Osteocyte (in vitro differentiated cells): ENCODE data around the gene INAVA. TPM values are rescaled to one million over a fixed set of nuclear protein-coding genes. Genes with fewer than 3 reads are reported as not detected.

Experiments used
- DNase-seq: peaks from one replicate; pipeline ENCODE4 v3.0.0; 2021; ENCODE audit warnings: mixed read lengths; ENCODE audit not compliant: unreplicated experiment; ENCODE audit errors: extremely low spot score
- H3K27ac Mint-ChIP-seq: one replicate; pipeline ENCODE4 v1.8.0; 2021; ENCODE audit warnings: mild to moderate bottlenecking, mixed read lengths; ENCODE audit not compliant: unreplicated experiment
- H3K27me3 Mint-ChIP-seq: one replicate; pipeline ENCODE4 v1.8.0; 2021; ENCODE audit warnings: mixed read lengths; ENCODE audit not compliant: unreplicated experiment
- H3K36me3 Mint-ChIP-seq: one replicate; pipeline ENCODE4 v1.8.0; 2021; ENCODE audit warnings: mixed read lengths; ENCODE audit not compliant: unreplicated experiment
- H3K4me1 Mint-ChIP-seq: one replicate; pipeline ENCODE4 v1.8.0; 2021; ENCODE audit warnings: mixed read lengths; ENCODE audit not compliant: unreplicated experiment
- H3K4me3 Mint-ChIP-seq: one replicate; pipeline ENCODE4 v1.8.0; 2021; ENCODE audit warnings: mild to moderate bottlenecking, moderate library complexity, mixed read lengths; ENCODE audit not compliant: unreplicated experiment
- H3K9me3 Mint-ChIP-seq: one replicate; pipeline ENCODE4 v1.8.0; 2021; ENCODE audit warnings: mixed read lengths; ENCODE audit not compliant: unreplicated experiment
- CTCF ChIP-seq: fragments of 200-600 bp; sonication (generic); IDR thresholded peaks from 2 replicates; pipeline ENCODE4 v1.5.0; 2021; ENCODE audit warnings: antibody characterized with exemption, mild to moderate bottlenecking, moderate library complexity
- long read RNA-seq: library from polyadenylated mRNA; unstranded; transcript quantifications from one replicate; pipeline ENCODE4 v2.0.0, GENCODE V29; 2021
- total RNA-seq: library from RNA; stranded (reverse); gene quantifications from 2 replicates; pipeline ENCODE4 v1.2.1, GENCODE V29; 2021

INAVA gene
- 2.0 and 2.1 TPM in 2 replicates for total RNA-seq
- long read RNA-seq: 0 reads

GRCh38 chr1:200894712-200895442 is at the start of gene INAVA:
Gene INAVA, plus strand, starts transcription at chr1:200894900. Its CDS starts 3,501 bp downstream, at chr1:200898401.
- Mint-ChIP-seq H3K27ac (no peak within 1 kb of the TSS), H3K36me3 (no peaks in the 10 kb centered on the region), H3K4me1 (peaks cover 42% of the 10 kb centered on the region)

DNA sequence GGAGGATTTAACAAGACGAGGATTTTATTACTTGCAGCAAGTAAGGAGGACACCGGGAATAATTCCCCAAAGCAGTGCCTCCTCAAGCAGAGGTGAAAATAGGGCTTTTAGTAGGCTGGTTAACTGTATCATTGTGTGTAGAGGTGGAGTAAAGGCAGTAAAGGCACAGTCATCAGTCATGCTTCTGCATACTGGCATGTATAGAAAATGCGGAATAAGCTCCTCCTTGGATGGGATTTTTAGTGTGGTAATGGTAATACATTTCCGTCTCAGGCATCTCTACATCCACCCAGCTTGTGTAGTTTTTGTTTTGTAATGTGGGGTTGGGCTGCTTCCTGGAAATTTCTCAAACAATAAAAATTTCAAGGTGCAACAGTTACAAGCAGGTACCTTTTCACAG is 49.3 kb upstream of the INAVA start:
- no peaks in the 10 kb centered on the region for H3K4me1 Mint-ChIP-seq
- H3K27me3 Mint-ChIP-seq: no peaks in the 10 kb centered on the region
- DNase-seq: no peak
- H3K36me3 Mint-ChIP-seq: peaks cover 50% of the 10 kb centered on the region
- no peak overlapping the region for H3K4me3 Mint-ChIP-seq
- no peak for TF ChIP-seq CTCF
- no peak overlapping the region for H3K27ac Mint-ChIP-seq
- no peaks in the 10 kb centered on the region for H3K9me3 Mint-ChIP-seq

More at GRCh38 chr1:200894712-200895442, at the start of gene INAVA:
- no peaks in the 10 kb centered on the region for H3K9me3 Mint-ChIP-seq
- TF ChIP-seq CTCF: no peak
- DNase-seq: no peak
- H3K27me3 Mint-ChIP-seq: no peaks in the 10 kb centered on the region
- H3K4me3 Mint-ChIP-seq: no peak within 1 kb of the TSS

DNA sequence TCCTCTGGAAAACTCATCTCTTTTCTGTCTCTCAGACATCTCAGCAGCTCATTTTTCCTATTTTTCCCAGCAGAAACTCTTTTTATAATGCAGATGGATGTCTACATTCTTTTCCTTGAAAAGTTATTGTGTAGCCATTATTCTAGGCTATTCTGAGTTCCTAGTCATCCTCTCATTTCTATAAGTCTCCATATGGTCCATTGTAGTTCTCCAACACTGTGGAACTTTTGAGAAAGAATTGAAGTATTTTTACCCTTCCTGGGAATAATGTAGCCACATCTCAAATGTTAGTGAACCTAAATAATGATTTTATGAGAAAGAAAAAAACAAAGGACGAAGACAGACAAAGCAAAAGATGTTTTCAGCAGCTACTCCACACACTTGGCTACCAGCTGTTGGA is 48.3 kb upstream of the INAVA start:
- H3K9me3 Mint-ChIP-seq: no peaks in the 10 kb centered on the region
- H3K4me1 Mint-ChIP-seq: no peaks in the 10 kb centered on the region
- H3K36me3 Mint-ChIP-seq: peaks cover 55% of the 10 kb centered on the region
- no peak for DNase-seq
- H3K4me3 Mint-ChIP-seq: no peak overlapping the region
- H3K27ac Mint-ChIP-seq: no peak overlapping the region
- no peak for TF ChIP-seq CTCF
- H3K27me3 Mint-ChIP-seq: no peaks in the 10 kb centered on the region

GRCh38 chr1:200849430-200849829 is 45.3 kb upstream of the INAVA start:
- no peak for TF ChIP-seq CTCF
- Mint-ChIP-seq H3K4me3 (no peak overlapping the region), H3K36me3 (peaks cover 62% of the 10 kb centered on the region), H3K27me3 (no peaks in the 10 kb centered on the region), H3K9me3 (no peaks in the 10 kb centered on the region), H3K4me1 (no peaks in the 10 kb centered on the region), H3K27ac (no peak overlapping the region)
- DNase-seq: no peak

DNA sequence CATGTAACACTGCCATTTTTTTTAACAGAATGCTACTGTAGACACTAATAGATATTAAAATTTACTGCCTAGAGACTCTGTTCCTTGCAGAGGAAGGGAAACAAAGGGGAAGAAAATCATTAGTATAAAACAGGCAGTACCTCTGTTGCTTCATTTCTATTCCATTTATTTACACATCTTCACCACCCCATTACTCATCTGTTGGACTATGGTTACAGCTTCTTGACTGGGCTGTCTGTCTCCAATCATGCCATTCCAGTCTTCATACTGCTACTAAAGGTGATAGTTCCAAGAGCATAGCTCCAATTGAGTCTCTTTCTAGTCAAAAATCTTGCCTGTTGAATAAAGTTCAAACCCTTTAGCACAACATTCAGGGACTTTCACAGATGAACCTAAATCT is 44.1 kb upstream of the INAVA start:
- no peaks in the 10 kb centered on the region for H3K9me3 Mint-ChIP-seq
- no peaks in the 10 kb centered on the region for H3K4me1 Mint-ChIP-seq
- H3K4me3 Mint-ChIP-seq: no peak overlapping the region

More for the DNA sequence above, 44.1 kb upstream of the INAVA start:
- Mint-ChIP-seq H3K36me3 (peaks cover 62% of the 10 kb centered on the region), H3K27ac (no peak overlapping the region), H3K27me3 (no peaks in the 10 kb centered on the region)
- TF ChIP-seq CTCF: no peak
- no peak for DNase-seq
